ENCODE results near the gene RASA4. TPM values are rescaled to one million over a fixed set of nuclear protein-coding genes. Genes with fewer than 3 reads are reported as not detected.
"Not testable (repeated sequence)": the region's sequence is repeated elsewhere in the genome, so short reads cannot be mapped to it uniquely, and the experiment has no call there.

Gene RASA4
- total RNA-seq, 4 donors from 2014 or later: 11.9 to 47.8 (median 28.7) TPM

- WGBS, 2 donors: 0 to 1% methylated on average over 15 to 35 of the region's 64 CpGs
- intact Hi-C loops (cut with DNase I); H3K36me3 ChIP-seq; H3K27me3 ChIP-seq; H3K4me1 ChIP-seq; H3K9me3 ChIP-seq: not testable (repeated sequence)
- H3K27ac ChIP-seq: peak within 1 kb of the TSS; percentile 41 to 68 (median 51)
- peak in 1 of 2 donors; percentile 23 for TF ChIP-seq POLR2A (IDR thresholded peaks at IDR 0.05)
- TF ChIP-seq, protein P1, sequence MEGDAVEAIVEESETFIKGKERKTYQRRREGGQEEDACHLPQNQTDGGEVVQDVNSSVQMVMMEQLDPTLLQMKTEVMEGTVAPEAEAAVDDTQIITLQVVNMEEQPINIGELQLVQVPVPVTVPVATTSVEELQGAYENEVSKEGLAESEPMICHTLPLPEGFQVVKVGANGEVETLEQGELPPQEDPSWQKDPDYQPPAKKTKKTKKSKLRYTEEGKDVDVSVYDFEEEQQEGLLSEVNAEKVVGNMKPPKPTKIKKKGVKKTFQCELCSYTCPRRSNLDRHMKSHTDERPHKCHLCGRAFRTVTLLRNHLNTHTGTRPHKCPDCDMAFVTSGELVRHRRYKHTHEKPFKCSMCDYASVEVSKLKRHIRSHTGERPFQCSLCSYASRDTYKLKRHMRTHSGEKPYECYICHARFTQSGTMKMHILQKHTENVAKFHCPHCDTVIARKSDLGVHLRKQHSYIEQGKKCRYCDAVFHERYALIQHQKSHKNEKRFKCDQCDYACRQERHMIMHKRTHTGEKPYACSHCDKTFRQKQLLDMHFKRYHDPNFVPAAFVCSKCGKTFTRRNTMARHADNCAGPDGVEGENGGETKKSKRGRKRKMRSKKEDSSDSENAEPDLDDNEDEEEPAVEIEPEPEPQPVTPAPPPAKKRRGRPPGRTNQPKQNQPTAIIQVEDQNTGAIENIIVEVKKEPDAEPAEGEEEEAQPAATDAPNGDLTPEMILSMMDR (IDR thresholded peaks at IDR 0.05): peak in 4 of 6 experiments; percentile 31 to 74 (median 44)
- peak; percentile 93 to 99 for DNase-seq
- H3K4me3 ChIP-seq (replicated peaks in 1 of 3): peak within 1 kb of the TSS; percentile 58 to 99 (median 98)
Observed at GRCh38 chr7:102572261-102573239, 44.0 kb downstream of the RASA4 start, which contains the start of gene POLR2J3. TSS of gene POLR2J3 (minus strand) at chr7:102572583. CDS start at chr7:102572521, 62 bp downstream.

GRCh38 chr7:102568620-102569019 lies 47.9 kb downstream of the RASA4 start:
- intact Hi-C loops (cut with DNase I); DNase-seq; H3K36me3 ChIP-seq; H3K4me1 ChIP-seq; H3K27ac ChIP-seq; H3K9me3 ChIP-seq; H3K4me3 ChIP-seq (replicated peaks in 1 of 3); H3K27me3 ChIP-seq: not testable (repeated sequence)
- 75% methylated on average over 4 of the region's 11 CpGs; no CpG with 5 or more reads in 1 of the 2 donors for WGBS, 2 donors

DNA sequence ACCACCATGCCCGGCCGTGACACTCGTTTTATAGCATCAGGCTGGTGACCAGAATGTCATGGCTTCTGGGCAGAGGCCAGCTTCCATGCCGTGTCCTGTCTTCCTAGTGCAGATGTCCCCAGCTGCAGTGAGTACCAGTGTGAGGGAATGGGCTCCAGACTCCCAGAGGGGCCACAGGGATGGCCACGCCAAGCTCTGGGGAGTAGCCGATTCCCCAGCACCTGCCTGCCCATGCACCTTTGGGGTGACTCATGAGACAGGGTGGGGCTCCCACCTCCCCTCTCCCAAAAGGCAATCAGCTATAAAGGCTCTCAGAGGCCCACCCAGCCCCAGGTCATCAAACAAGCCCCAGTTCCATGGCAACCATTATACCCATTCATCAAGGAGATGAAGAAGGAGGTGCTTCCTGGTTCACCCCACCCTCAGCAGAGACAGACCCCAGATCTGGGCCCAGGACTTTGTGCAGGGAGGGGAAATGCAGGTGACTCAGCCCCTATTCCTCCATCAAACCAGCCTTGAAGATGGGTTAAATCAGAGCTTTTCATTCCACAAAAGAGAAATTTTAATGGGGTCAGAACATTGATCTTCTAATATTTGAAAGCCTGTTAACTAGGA lies 65.6 kb downstream of the RASA4 start, which contains the start of gene SPDYE2:
Gene SPDYE2 (plus strand): TSS at position 419 of the 615 bp plus-strand sequence. CDS start 2,030 bp downstream, outside the sequence.
- H3K27me3 ChIP-seq; intact Hi-C loops (cut with DNase I); H3K4me3 ChIP-seq (replicated peaks in 1 of 3); H3K4me1 ChIP-seq; H3K36me3 ChIP-seq; H3K27ac ChIP-seq; H3K9me3 ChIP-seq; DNase-seq: not testable (repeated sequence)
- WGBS, 2 donors: no CpG with 5 or more reads among the region's 6 CpGs

- intact Hi-C loops (cut with DNase I); H3K36me3 ChIP-seq; H3K4me1 ChIP-seq; H3K27ac ChIP-seq; H3K4me3 ChIP-seq (replicated peaks in 1 of 3); H3K27me3 ChIP-seq; H3K9me3 ChIP-seq; DNase-seq: not testable (repeated sequence)
- 74 to 92% methylated on average over 2 to 3 of the region's 6 CpGs for WGBS, 2 donors
Observed at GRCh38 chr7:102546353-102546752, 70.2 kb downstream of the RASA4 start.

DNA sequence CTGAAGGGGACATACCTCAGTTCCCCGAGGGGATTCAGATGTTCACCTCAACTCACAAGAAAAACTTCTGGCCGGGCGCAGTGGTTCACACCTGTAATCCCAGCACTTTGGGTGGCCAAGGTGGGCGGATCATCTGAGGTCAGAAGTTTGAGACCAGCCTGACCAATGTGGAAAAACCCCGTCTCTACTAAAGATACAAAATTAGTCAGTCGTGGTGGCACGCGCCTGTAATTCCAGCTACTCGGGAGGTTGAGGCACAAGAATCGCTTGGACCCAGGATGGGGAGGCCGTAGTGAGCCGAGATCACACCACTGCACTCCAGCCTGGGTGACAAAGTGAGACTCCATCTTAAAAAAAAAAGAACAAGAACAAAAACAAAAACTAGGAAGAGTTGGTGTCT lies 71.3 kb downstream of the RASA4 start:
- WGBS, 2 donors: no CpG with 5 or more reads among the region's 12 CpGs
- H3K27me3 ChIP-seq; DNase-seq; intact Hi-C loops (cut with DNase I); H3K4me3 ChIP-seq (replicated peaks in 1 of 3); H3K4me1 ChIP-seq; H3K36me3 ChIP-seq; H3K27ac ChIP-seq; H3K9me3 ChIP-seq: not testable (repeated sequence)

- intact Hi-C loops (cut with DNase I); H3K4me3 ChIP-seq (replicated peaks in 1 of 3); DNase-seq; H3K36me3 ChIP-seq; H3K27ac ChIP-seq; H3K4me1 ChIP-seq; H3K9me3 ChIP-seq; H3K27me3 ChIP-seq: not testable (repeated sequence)
- no CpG with 5 or more reads among the region's 1 CpG for WGBS, 2 donors
Observed at GRCh38 chr7:102544372-102544771, 72.2 kb downstream of the RASA4 start.

DNA sequence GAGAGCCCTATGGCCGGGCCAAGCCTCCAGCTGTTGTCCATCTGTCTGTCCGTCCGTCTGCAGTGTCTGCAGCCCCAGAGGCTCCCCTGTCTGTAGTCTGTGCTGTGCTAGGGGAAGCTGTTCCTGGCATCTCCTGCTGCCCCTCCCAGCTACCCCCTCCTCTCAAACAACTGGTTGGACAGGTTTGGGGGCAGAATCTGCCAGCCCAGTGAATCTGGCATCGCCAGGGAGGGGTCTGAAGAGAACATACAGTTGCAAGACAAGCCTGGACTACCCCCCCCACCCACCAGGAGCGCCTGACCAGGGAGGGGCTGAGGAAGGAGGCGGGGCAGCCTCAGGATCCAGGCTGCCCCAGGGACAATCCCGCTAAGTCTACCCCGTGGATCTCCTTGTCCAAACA lies 73.0 kb downstream of the RASA4 start, which contains the start of gene UPK3BL2:
Gene UPK3BL2 (minus strand): TSS at position 101 of the 400 bp plus-strand sequence. CDS start 60 bp downstream, at position 41.
- H3K4me3 ChIP-seq (replicated peaks in 1 of 3); H3K36me3 ChIP-seq; H3K27ac ChIP-seq; H3K4me1 ChIP-seq; DNase-seq; intact Hi-C loops (cut with DNase I); H3K9me3 ChIP-seq; H3K27me3 ChIP-seq: not testable (repeated sequence)
- no CpG with 5 or more reads among the region's 8 CpGs for WGBS, 2 donors

- H3K27me3 ChIP-seq; H3K4me1 ChIP-seq; H3K36me3 ChIP-seq; H3K27ac ChIP-seq; H3K4me3 ChIP-seq (replicated peaks in 1 of 3); intact Hi-C loops (cut with DNase I); H3K9me3 ChIP-seq: not testable (repeated sequence)
- WGBS, 2 donors: 80 to 94% methylated on average over 4 to 7 of the region's 11 CpGs
- peak in 1 of 2 donors; percentile 4 for DNase-seq
Observed at GRCh38 chr7:102542771-102543170, 73.8 kb downstream of the RASA4 start.

DNA sequence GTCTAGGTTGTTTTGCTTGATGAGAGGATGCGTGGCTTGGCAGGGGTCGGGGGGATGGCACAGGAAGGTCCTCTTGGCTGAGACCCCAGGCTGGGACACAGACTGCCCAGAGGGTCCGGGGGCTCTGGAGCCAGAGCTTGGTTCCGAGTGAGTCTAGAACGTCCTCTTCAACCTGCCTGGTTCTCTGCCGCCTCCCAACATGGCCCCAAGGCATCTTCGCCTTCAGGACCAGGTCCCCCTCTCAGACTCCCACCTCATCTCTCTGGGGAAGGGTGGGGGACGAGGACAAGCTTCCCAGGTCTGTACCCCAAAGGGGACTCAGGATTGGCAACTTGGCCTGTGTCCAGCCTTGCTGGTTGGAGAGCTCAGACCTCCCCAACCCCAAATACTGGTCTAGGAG lies 74.5 kb downstream of the RASA4 start:
- intact Hi-C loops (cut with DNase I); H3K27ac ChIP-seq; H3K4me3 ChIP-seq (replicated peaks in 1 of 3); DNase-seq; H3K4me1 ChIP-seq; H3K36me3 ChIP-seq; H3K27me3 ChIP-seq; H3K9me3 ChIP-seq: not testable (repeated sequence)
- no CpG with 5 or more reads among the region's 8 CpGs for WGBS, 2 donors

DNA sequence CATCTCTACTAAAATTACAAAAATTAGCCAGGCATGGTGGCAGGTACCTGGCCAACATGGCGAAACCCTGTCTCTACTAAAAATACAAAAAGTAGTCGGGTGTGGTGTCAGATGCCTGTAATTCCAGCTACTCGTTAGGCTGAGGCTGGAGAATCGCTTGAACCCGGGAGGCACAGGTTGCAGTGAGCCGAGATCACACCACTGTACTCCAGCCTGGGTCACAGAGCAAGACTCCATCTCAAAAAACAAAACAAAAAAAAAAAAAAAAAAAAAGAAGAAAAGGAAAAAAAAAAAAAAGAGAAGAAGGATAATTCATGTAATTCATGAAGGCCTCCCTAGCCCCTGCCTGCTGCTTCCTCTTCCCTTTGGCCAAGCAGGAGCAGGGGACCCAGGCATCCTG lies 76.0 kb downstream of the RASA4 start:
- H3K4me1 ChIP-seq; H3K4me3 ChIP-seq (replicated peaks in 1 of 3); H3K27me3 ChIP-seq; intact Hi-C loops (cut with DNase I); H3K36me3 ChIP-seq; H3K9me3 ChIP-seq; H3K27ac ChIP-seq: not testable (repeated sequence)
- DNase-seq: peak; percentile 18 to 25
- WGBS, 2 donors: 45 to 61% methylated on average over 4 of the region's 6 CpGs

- 79% methylated on average over 5 of the region's 8 CpGs; no CpG with 5 or more reads in 1 of the 2 donors for WGBS, 2 donors
- H3K27me3 ChIP-seq; H3K4me1 ChIP-seq; intact Hi-C loops (cut with DNase I); H3K4me3 ChIP-seq (replicated peaks in 1 of 3); H3K9me3 ChIP-seq; H3K27ac ChIP-seq; H3K36me3 ChIP-seq; DNase-seq: not testable (repeated sequence)
Observed at GRCh38 chr7:102535062-102535615, 81.4 kb downstream of the RASA4 start.

Measured in thyroid gland (tissue), 4 donors.